GM10847 (cell line): Measurements from ENCODE around the gene CADM4.
A peak's percentile ranks its signal among the peaks of the same experiment; 100 is the strongest.

Experiments used
- POLR2A ChIP-seq: IDR thresholded peaks from 2 replicates; pipeline ENCODE4 v1.6.1; 2011; ENCODE audit not compliant: insufficient read length; ENCODE audit errors: extremely low read depth

CADM4 gene

GRCh38 chr19:43622956-43623355, 16.7 kb downstream of the CADM4 start:
- TF ChIP-seq POLR2A: no peak

GRCh38 chr19:43622070-43622469, 17.6 kb downstream of the CADM4 start:
- no peak for TF ChIP-seq POLR2A

- no peak for TF ChIP-seq POLR2A
Measured at GRCh38 chr19:43620061-43621001, 19.3 kb downstream of the CADM4 start.

GRCh38 chr19:43619262-43620060, 20.2 kb downstream of the CADM4 start, which contains the start of gene ZNF428:
Gene ZNF428, minus strand, starts transcription at chr19:43619629. Its CDS starts 5,325 bp downstream, at chr19:43614304.
- peak; percentile 92 for TF ChIP-seq POLR2A

- TF ChIP-seq POLR2A: no peak
Measured at GRCh38 chr19:43618921-43619261, 20.8 kb downstream of the CADM4 start.

GRCh38 chr19:43616954-43617353, 22.7 kb downstream of the CADM4 start:
- TF ChIP-seq POLR2A: no peak

- TF ChIP-seq POLR2A: no peak
Measured at GRCh38 chr19:43616306-43616705, 23.3 kb downstream of the CADM4 start.

- no peak for TF ChIP-seq POLR2A
Measured at GRCh38 chr19:43612374-43612773, 27.3 kb downstream of the CADM4 start.

- no peak for TF ChIP-seq POLR2A
Measured at GRCh38 chr19:43611788-43612187, 27.9 kb downstream of the CADM4 start, which contains the start of gene SRRM5. Gene SRRM5, plus strand, starts transcription at chr19:43612088. Its CDS starts 34 bp downstream, at chr19:43612122.

- no peak for TF ChIP-seq POLR2A
Measured at GRCh38 chr19:43610493-43610892, 29.2 kb downstream of the CADM4 start.

- TF ChIP-seq POLR2A: no peak
Measured at GRCh38 chr19:43609872-43610271, 29.8 kb downstream of the CADM4 start.

GRCh38 chr19:43607238-43608205, 32.1 kb downstream of the CADM4 start:
- no peak for TF ChIP-seq POLR2A

- TF ChIP-seq POLR2A: no peak
Measured at GRCh38 chr19:43606569-43607229, 33.0 kb downstream of the CADM4 start.

GRCh38 chr19:43605875-43606568, 33.6 kb downstream of the CADM4 start:
- no peak for TF ChIP-seq POLR2A
